Endometrium (tissue), 2 donors: ENCODE results near the gene TMEM175.

Experiments used
- FAIRE-seq: peaks from 2 replicates; lab custom pipeline; 2012; peaks lifted over from hg19 to GRCh38; lab: Jason Lieb, UNC
- donor health status: control.
- donor health status: control.

TMEM175 gene

GRCh38 chr4:946517-947471 lies 14.5 kb downstream of the TMEM175 start:
- no peak for FAIRE-seq

GRCh38 chr4:947491-947971 lies 15.3 kb downstream of the TMEM175 start:
- FAIRE-seq: no peak

GRCh38 chr4:948101-948935 lies 16.1 kb downstream of the TMEM175 start:
- no peak for FAIRE-seq

- FAIRE-seq: no peak
These were observed 16.7 kb downstream of the TMEM175 start for GRCh38 chr4:948936-949300.

- FAIRE-seq: no peak
These were observed 17.4 kb downstream of the TMEM175 start for GRCh38 chr4:949656-950055.

DNA sequence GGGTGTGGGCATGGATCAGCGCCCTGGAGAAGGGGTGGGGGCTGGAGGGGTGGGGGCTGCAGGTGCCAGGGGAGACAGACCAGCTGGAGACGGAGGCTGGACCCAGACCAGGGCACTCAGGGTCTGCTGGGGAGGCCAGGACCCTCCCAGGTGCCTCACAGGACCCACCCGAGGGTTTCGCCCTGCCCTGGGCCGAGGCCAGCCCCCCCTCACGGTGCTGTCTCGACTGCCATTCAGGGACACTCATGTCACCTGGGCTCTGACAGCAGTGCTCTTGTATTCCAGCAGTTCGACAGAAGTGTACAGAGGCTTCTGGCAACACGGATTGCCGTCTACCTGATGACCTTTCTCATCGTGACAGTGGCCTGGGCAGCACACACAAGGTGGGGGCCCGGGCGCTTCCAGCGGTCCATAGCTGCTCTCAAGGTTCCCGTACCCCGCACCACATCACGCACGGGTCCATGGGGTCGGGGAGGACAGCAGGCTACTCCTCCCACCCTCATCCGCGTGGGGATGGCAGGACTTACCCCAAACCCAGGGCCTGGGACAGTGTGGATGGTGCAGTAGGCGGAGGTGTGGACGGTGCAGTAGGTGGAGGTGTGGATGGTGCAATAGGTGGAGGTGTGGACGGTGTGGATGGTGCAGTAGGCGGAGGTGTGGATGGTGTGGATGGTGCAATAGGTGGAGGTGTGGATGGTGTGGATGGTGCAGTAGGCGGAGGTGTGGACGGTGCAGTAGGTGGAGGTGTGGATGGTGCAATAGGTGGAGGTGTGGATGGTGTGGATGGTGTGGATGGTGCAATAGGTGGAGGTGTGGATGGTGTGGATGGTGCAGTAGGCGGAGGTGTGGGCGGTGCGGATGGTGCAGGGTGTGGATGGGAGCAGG lies 18.1 kb downstream of the TMEM175 start:
- FAIRE-seq: no peak

- FAIRE-seq: no peak
These were observed 18.9 kb downstream of the TMEM175 start for GRCh38 chr4:951186-951585.

GRCh38 chr4:951594-952468 lies 19.6 kb downstream of the TMEM175 start:
- no peak for FAIRE-seq

GRCh38 chr4:952881-953573 lies 20.8 kb downstream of the TMEM175 start:
- no peak for FAIRE-seq

GRCh38 chr4:953574-953915 lies 21.3 kb downstream of the TMEM175 start:
- FAIRE-seq: no peak

- no peak for FAIRE-seq
These were observed 22.2 kb downstream of the TMEM175 start for GRCh38 chr4:954211-955020.

GRCh38 chr4:955161-955921 lies 23.1 kb downstream of the TMEM175 start:
- no peak for FAIRE-seq

DNA sequence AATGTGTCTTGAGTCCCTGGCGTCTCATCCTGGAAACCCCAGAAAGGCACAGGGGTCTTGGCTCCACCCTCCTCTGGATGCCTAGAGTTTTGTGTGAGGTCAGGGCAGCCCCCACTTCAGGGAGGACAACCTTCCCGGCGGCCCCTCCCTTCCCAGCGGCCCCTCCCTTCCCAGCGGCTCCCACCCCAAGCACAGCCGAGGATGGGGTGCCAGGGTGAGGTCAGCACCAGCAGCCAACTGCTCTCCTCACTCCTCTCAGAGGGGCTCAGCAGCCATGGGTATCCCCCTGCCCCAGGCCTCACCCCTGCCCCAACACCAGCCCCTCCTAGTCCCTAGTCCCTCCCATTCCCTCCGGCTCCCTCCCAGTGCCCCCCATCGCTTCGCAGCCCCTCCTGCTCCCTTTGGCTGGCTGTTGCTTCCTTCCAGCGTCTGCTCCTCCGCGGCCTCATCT lies 23.7 kb downstream of the TMEM175 start:
- FAIRE-seq: no peak

GRCh38 chr4:956531-957230 lies 24.4 kb downstream of the TMEM175 start:
- no peak for FAIRE-seq

GRCh38 chr4:957231-957580 lies 24.9 kb downstream of the TMEM175 start:
- no peak for FAIRE-seq

DNA sequence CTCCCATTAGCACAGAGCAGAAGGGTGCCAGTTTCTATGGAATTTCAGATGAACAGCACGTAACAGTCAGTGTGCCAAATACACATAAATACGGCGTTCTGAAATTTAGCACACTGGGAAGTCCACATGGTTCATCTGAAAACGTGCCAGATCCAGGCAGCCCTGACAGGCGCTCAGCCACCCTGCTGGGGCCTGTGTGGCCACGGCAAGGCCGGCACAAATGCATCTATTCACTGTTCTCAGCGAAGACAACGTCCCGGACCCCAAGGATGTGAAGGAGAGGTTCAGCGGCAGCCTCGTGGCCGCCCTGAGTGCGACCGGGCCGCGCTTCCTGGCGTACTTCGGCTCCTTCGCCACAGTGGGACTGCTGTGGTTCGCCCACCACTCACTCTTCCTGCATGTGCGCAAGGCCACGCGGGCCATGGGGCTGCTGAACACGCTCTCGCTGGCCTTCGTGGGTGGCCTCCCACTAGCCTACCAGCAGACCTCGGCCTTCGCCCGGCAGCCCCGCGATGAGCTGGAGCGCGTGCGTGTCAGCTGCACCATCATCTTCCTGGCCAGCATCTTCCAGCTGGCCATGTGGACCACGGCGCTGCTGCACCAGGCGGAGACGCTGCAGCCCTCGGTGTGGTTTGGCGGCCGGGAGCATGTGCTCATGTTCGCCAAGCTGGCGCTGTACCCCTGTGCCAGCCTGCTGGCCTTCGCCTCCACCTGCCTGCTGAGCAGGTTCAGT lies 25.5 kb downstream of the TMEM175 start:
- no peak for FAIRE-seq

DNA sequence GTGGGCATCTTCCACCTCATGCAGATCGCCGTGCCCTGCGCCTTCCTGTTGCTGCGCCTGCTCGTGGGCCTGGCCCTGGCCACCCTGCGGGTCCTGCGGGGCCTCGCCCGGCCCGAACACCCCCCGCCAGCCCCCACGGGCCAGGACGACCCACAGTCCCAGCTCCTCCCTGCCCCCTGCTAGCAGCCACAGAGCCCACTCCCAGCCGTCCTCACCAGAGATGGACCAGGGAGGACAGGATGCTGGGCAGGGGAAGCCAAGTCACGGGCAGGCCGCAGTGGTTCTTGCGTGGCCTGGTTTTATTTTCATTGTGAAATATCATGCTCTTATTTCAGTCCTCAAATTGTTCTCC lies 26.0 kb downstream of the TMEM175 start:
- FAIRE-seq: no peak
